ENCODE measurements around the gene PLCB4. TPM values are rescaled to one million over a fixed set of nuclear protein-coding genes. Genes with fewer than 3 reads are reported as not detected.

Gene PLCB4
- total and polyA plus RNA-seq, 7 experiments from 2014 or later: 0.05 to 0.09 TPM; not detected in 5

DNA sequence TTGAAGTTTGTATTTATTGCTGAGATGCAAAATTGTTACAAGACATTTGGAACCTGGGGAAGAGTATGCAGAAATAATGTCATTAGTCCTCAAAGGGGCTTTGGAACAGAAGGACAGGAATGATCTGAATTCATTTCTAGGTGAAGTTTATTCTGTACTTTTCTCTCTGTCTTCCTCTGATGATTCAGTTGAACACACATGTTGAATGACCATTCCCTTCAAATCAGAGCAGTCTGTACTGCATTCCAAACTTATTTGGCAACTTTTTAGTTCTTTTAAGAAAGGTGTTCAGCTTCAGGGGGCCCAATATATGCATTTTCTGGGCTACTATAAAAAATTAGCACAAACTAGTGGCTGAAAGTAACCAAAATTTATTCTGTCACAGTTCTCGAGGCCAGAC, 231.6 kb downstream of the PLCB4 start:
- ATAC-seq: no peak

DNA sequence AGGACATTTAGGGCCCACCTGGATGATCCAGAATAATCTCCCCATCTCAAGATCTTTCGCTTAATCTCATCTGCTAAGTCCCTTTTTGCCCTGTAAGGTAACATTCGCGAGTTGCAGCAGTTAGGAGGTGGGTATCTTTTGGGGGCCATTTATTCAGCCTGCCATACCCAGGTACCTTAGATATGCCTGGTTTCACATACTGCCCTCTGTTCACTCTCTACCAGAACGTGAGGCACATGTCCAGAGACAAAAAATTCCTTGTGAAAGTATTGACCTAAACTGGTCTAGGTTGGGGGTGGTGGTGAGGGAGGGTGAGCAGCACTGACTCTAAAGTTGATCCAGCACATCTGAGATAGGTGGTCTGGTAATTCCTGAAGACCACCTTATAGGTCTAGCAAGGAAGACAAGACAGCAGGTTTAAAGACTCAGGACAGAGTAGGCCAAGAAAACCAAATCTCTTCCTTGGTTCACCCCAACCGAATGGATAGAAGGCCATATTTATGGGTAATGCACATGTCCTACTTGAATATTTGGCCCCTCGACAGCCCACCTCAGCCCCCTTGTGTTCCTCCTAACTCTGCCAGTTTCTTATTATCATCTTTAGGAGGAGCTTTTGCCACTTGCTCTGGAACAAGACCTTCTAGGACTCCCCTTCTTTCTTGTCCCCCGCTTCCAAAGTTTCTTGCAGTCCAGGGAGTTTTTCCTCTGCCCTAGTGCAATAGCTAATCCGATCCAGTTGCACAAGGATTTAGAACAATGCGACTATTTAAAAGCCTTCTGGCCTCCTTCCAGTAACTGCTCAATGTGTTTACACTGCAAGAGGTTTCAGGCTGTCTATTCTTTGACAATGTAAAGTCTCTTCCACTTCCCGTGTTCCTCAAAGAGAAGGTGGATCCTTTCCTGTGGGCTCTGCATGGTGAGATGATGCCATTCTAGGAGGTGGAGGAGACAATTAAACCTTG, 232.5 kb downstream of the PLCB4 start:
- ChIA-PET POLR2A (no interaction called here), CTCF (no interaction called here)
- Histone ChIP-seq H3K27me3 (ENCODE audit: control insufficient read depth in 2 of 2, insufficient read depth in 2 of 2, low read length in 2 of 2) (no peaks in the 10 kb centered on the region), H3K4me1 (ENCODE audit: control insufficient read depth in 2 of 2, insufficient read depth in 2 of 2, low read length in 2 of 2) (no peaks in the 10 kb centered on the region), H3K27ac (ENCODE audit: low read depth, low read length) (no peak overlapping the region), H3K4me3 (ENCODE audit: low read length) (no peak overlapping the region), H3K9me3 (ENCODE audit: control insufficient read depth in 2 of 3, low read length in 3 of 3) (no peaks in the 10 kb centered on the region), H3K36me3 (ENCODE audit: control insufficient read depth in 2 of 3, insufficient read depth in 3 of 3, low read length in 3 of 3) (no peaks in the 10 kb centered on the region)
- Mint-ChIP-seq H3K4me1 (no peaks in the 10 kb centered on the region), H3K27ac (no peak overlapping the region), H3K27me3 (no peaks in the 10 kb centered on the region), H3K9me3 (peaks cover 0 to 3% (median 0%) of the 10 kb centered on the region in 11 donors), H3K4me3 (no peak overlapping the region), H3K36me3 (no peaks in the 10 kb centered on the region)
- DNase-seq (no peak), ATAC-seq (no peak)
- intact Hi-C loops (cut with micrococcal nuclease): no loop called here

More for the DNA sequence above, 231.6 kb downstream of the PLCB4 start:
- no peaks in the 10 kb centered on the region for H3K4me1 ChIP-seq (ENCODE audit: control insufficient read depth in 2 of 2, insufficient read depth in 2 of 2, low read length in 2 of 2)
- H3K9me3 Mint-ChIP-seq: peaks cover 0 to 5% (median 0%) of the 10 kb centered on the region in 11 donors
- no peaks in the 10 kb centered on the region for H3K27me3 ChIP-seq (ENCODE audit: control insufficient read depth in 2 of 2, insufficient read depth in 2 of 2, low read length in 2 of 2)
- no peak for DNase-seq
- no peaks in the 10 kb centered on the region for H3K27me3 Mint-ChIP-seq
- H3K27ac ChIP-seq (ENCODE audit: low read depth, low read length): no peak overlapping the region
- ChIA-PET POLR2A (no interaction called here), CTCF (no interaction called here)
- no peaks in the 10 kb centered on the region for H3K9me3 ChIP-seq (ENCODE audit: control insufficient read depth in 2 of 3, low read length in 3 of 3)
- no peaks in the 10 kb centered on the region for H3K4me1 Mint-ChIP-seq
- no peak overlapping the region for H3K4me3 Mint-ChIP-seq
- H3K36me3 ChIP-seq (ENCODE audit: control insufficient read depth in 2 of 3, insufficient read depth in 3 of 3, low read length in 3 of 3): no peaks in the 10 kb centered on the region
- H3K4me3 ChIP-seq (ENCODE audit: low read length): no peak overlapping the region
- H3K27ac Mint-ChIP-seq: no peak overlapping the region
- intact Hi-C loops (cut with micrococcal nuclease): no loop called here
- H3K36me3 Mint-ChIP-seq: no peaks in the 10 kb centered on the region

GRCh38 chr20:9302091-9302462, 233.2 kb downstream of the PLCB4 start:
- no peaks in the 10 kb centered on the region for H3K36me3 ChIP-seq (ENCODE audit: control insufficient read depth in 2 of 3, insufficient read depth in 3 of 3, low read length in 3 of 3)
- no peak overlapping the region for H3K27ac ChIP-seq (ENCODE audit: low read depth, low read length)
- DNase-seq (no peak), ATAC-seq (no peak)
- no peaks in the 10 kb centered on the region for H3K27me3 ChIP-seq (ENCODE audit: control insufficient read depth in 2 of 2, insufficient read depth in 2 of 2, low read length in 2 of 2)
- Mint-ChIP-seq H3K4me1 (peaks cover 0 to 2% (median 0%) of the 10 kb centered on the region in 7 donors), H3K27ac (no peak overlapping the region), H3K36me3 (no peaks in the 10 kb centered on the region), H3K27me3 (no peaks in the 10 kb centered on the region), H3K4me3 (no peak overlapping the region), H3K9me3 (peaks cover 0 to 6% (median 0%) of the 10 kb centered on the region in 11 donors)
- no peaks in the 10 kb centered on the region for H3K9me3 ChIP-seq (ENCODE audit: control insufficient read depth in 2 of 3, low read length in 3 of 3)
- H3K4me1 ChIP-seq (ENCODE audit: control insufficient read depth in 2 of 2, insufficient read depth in 2 of 2, low read length in 2 of 2): no peaks in the 10 kb centered on the region
- intact Hi-C loops (cut with micrococcal nuclease): no loop called here
- no peak overlapping the region for H3K4me3 ChIP-seq (ENCODE audit: low read length)
- CTCF ChIA-PET: no interaction called here
- POLR2A ChIA-PET: no interaction called here

DNA sequence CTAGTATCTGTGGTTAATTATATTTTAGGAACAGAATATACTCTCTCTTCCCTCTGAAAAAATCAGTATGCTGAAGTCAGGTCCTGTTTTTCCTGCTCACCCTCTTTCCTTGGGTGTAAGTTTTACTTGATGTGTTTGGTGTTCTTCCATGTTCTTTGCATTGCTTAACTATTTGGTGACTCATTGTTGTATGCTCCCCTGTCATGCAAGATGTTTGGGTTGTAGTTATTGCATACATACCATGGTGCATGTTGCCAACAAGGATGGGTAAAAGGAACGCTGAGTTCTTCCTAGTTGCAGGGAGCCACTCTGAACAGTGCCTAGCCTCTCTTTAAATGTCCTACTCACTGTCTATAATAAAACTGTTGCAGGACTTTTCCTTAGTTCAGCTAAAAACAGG, 237.6 kb downstream of the PLCB4 start:
- H3K27me3 ChIP-seq (ENCODE audit: control insufficient read depth in 2 of 2, insufficient read depth in 2 of 2, low read length in 2 of 2): no peaks in the 10 kb centered on the region
- Mint-ChIP-seq H3K9me3 (peaks cover 0 to 7% (median 2%) of the 10 kb centered on the region in 11 donors), H3K27ac (no peak overlapping the region), H3K4me3 (no peak overlapping the region), H3K4me1 (peaks cover 0 to 2% (median 0%) of the 10 kb centered on the region in 7 donors), H3K36me3 (no peaks in the 10 kb centered on the region), H3K27me3 (no peaks in the 10 kb centered on the region)
- no peaks in the 10 kb centered on the region for H3K4me1 ChIP-seq (ENCODE audit: control insufficient read depth in 2 of 2, insufficient read depth in 2 of 2, low read length in 2 of 2)
- DNase-seq (no peak), ATAC-seq (no peak)
- intact Hi-C loops (cut with micrococcal nuclease): no loop called here
- CTCF ChIA-PET: no interaction called here
- H3K27ac ChIP-seq (ENCODE audit: low read depth, low read length): no peak overlapping the region
- no peaks in the 10 kb centered on the region for H3K36me3 ChIP-seq (ENCODE audit: control insufficient read depth in 2 of 3, insufficient read depth in 3 of 3, low read length in 3 of 3)
- no peak overlapping the region for H3K4me3 ChIP-seq (ENCODE audit: low read length)
- no peaks in the 10 kb centered on the region for H3K9me3 ChIP-seq (ENCODE audit: control insufficient read depth in 2 of 3, low read length in 3 of 3)
- POLR2A ChIA-PET: no interaction called here

GRCh38 chr20:9308056-9308455, 239.2 kb downstream of the PLCB4 start:
- H3K36me3 Mint-ChIP-seq: no peaks in the 10 kb centered on the region
- CTCF ChIA-PET: no interaction called here
- H3K4me1 Mint-ChIP-seq: peaks cover 0 to 2% (median 0%) of the 10 kb centered on the region in 7 donors

GRCh38 chr20:9311132-9311531, 242.2 kb downstream of the PLCB4 start:
- intact Hi-C loops (cut with micrococcal nuclease): no loop called here
- Mint-ChIP-seq H3K27ac (no peak overlapping the region), H3K27me3 (no peaks in the 10 kb centered on the region), H3K4me1 (peaks cover 0 to 2% (median 0%) of the 10 kb centered on the region in 7 donors), H3K4me3 (no peak overlapping the region), H3K9me3 (peaks cover 0 to 6% (median 2%) of the 10 kb centered on the region in 11 donors), H3K36me3 (no peaks in the 10 kb centered on the region)
- no peaks in the 10 kb centered on the region for H3K27me3 ChIP-seq (ENCODE audit: control insufficient read depth in 2 of 2, insufficient read depth in 2 of 2, low read length in 2 of 2)
- POLR2A ChIA-PET: no interaction called here
- H3K36me3 ChIP-seq (ENCODE audit: control insufficient read depth in 2 of 3, insufficient read depth in 3 of 3, low read length in 3 of 3): no peaks in the 10 kb centered on the region
- ATAC-seq (no peak), DNase-seq (no peak)
- no peaks in the 10 kb centered on the region for H3K9me3 ChIP-seq (ENCODE audit: control insufficient read depth in 2 of 3, low read length in 3 of 3)
- CTCF ChIA-PET: no interaction called here
- H3K4me1 ChIP-seq (ENCODE audit: control insufficient read depth in 2 of 2, insufficient read depth in 2 of 2, low read length in 2 of 2): no peaks in the 10 kb centered on the region
- no peak overlapping the region for H3K27ac ChIP-seq (ENCODE audit: low read depth, low read length)
- H3K4me3 ChIP-seq (ENCODE audit: low read length): no peak overlapping the region

More at GRCh38 chr20:9308056-9308455, 239.2 kb downstream of the PLCB4 start:
- DNase-seq (no peak), ATAC-seq (no peak)
- H3K27ac ChIP-seq (ENCODE audit: low read depth, low read length): no peak overlapping the region
- no peaks in the 10 kb centered on the region for H3K36me3 ChIP-seq (ENCODE audit: control insufficient read depth in 2 of 3, insufficient read depth in 3 of 3, low read length in 3 of 3)
- H3K4me3 Mint-ChIP-seq: no peak overlapping the region
- H3K4me3 ChIP-seq (ENCODE audit: low read length): no peak overlapping the region
- no peak overlapping the region for H3K27ac Mint-ChIP-seq
- H3K9me3 Mint-ChIP-seq: peaks cover 0 to 7% (median 2%) of the 10 kb centered on the region in 11 donors
- intact Hi-C loops (cut with micrococcal nuclease): no loop called here
- H3K27me3 Mint-ChIP-seq: no peaks in the 10 kb centered on the region
- H3K27me3 ChIP-seq (ENCODE audit: control insufficient read depth in 2 of 2, insufficient read depth in 2 of 2, low read length in 2 of 2): no peaks in the 10 kb centered on the region
- H3K4me1 ChIP-seq (ENCODE audit: control insufficient read depth in 2 of 2, insufficient read depth in 2 of 2, low read length in 2 of 2): no peaks in the 10 kb centered on the region
- POLR2A ChIA-PET: no interaction called here
- H3K9me3 ChIP-seq (ENCODE audit: control insufficient read depth in 2 of 3, low read length in 3 of 3): no peaks in the 10 kb centered on the region

All from naive thymus-derived CD4-positive, alpha-beta T cell (primary cell).